ENCODE measurements around the gene MAU2. TPM values are rescaled to one million over a fixed set of nuclear protein-coding genes. Genes with fewer than 3 reads are reported as not detected.

Gene MAU2
- polyA plus RNA-seq, 1 donor from 2014 or later: 48.3 TPM

GRCh38 chr19:19274716-19275565, 45.7 kb upstream of the MAU2 start:
- Histone ChIP-seq H3K4me3 (ENCODE audit: low read length) (no peak overlapping the region), H3K27ac (ENCODE audit: low read length) (no peak overlapping the region), H3K36me3 (ENCODE audit: insufficient read depth, low read length) (no peaks in the 10 kb centered on the region), H3K9me3 (ENCODE audit: low read length) (no peaks in the 10 kb centered on the region), H2AFZ (ENCODE audit: low read depth, low read length) (no peak overlapping the region), H3K9ac (ENCODE audit: low read length) (no peak overlapping the region), H3K27me3 (ENCODE audit: insufficient read depth, low read depth, low read length) (no peaks in the 10 kb centered on the region), H4K20me1 (ENCODE audit: insufficient read depth) (no peaks in the 10 kb centered on the region), H3F3A (ENCODE audit: insufficient read depth, low read length, poor library complexity, severe bottlenecking) (no peaks in the 10 kb centered on the region), H3K4me2 (ENCODE audit: low read length) (no peak overlapping the region), H3K79me2 (replicated peaks; ENCODE audit: insufficient read depth, low read length) (no peaks in the 10 kb centered on the region), H3K9me2 (ENCODE audit: insufficient read depth, low read length) (no peaks in the 10 kb centered on the region)
- TF ChIP-seq TAF1 (IDR thresholded peaks at IDR 0.05; ENCODE audit: low read depth): no peak
- TF ChIP-seq, protein P1, sequence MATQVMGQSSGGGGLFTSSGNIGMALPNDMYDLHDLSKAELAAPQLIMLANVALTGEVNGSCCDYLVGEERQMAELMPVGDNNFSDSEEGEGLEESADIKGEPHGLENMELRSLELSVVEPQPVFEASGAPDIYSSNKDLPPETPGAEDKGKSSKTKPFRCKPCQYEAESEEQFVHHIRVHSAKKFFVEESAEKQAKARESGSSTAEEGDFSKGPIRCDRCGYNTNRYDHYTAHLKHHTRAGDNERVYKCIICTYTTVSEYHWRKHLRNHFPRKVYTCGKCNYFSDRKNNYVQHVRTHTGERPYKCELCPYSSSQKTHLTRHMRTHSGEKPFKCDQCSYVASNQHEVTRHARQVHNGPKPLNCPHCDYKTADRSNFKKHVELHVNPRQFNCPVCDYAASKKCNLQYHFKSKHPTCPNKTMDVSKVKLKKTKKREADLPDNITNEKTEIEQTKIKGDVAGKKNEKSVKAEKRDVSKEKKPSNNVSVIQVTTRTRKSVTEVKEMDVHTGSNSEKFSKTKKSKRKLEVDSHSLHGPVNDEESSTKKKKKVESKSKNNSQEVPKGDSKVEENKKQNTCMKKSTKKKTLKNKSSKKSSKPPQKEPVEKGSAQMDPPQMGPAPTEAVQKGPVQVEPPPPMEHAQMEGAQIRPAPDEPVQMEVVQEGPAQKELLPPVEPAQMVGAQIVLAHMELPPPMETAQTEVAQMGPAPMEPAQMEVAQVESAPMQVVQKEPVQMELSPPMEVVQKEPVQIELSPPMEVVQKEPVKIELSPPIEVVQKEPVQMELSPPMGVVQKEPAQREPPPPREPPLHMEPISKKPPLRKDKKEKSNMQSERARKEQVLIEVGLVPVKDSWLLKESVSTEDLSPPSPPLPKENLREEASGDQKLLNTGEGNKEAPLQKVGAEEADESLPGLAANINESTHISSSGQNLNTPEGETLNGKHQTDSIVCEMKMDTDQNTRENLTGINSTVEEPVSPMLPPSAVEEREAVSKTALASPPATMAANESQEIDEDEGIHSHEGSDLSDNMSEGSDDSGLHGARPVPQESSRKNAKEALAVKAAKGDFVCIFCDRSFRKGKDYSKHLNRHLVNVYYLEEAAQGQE (IDR thresholded peaks at IDR 0.05; ENCODE audit: borderline replicate concordance): no peak
- TF ChIP-seq CTCF (IDR thresholded peaks at IDR 0.05; ENCODE audit: poor library complexity, severe bottlenecking): no peak
- no peak for TF ChIP-seq EZH2 (IDR thresholded peaks at IDR 0.05; ENCODE audit: borderline replicate concordance, insufficient read depth, low read length, poor library complexity, severe bottlenecking)
- TF ChIP-seq EP300 (conservative IDR thresholded peaks at IDR 0.05; ENCODE audit: poor library complexity, severe bottlenecking): no peak
- no peak for TF ChIP-seq POLR2AphosphoS5 (IDR thresholded peaks at IDR 0.05)
- no peak for TF ChIP-seq MXI1 (conservative IDR thresholded peaks at IDR 0.05; ENCODE audit: poor library complexity, severe bottlenecking)

- Histone ChIP-seq H3F3A (ENCODE audit: insufficient read depth, low read length, poor library complexity, severe bottlenecking) (no peaks in the 10 kb centered on the region), H3K79me2 (replicated peaks; ENCODE audit: insufficient read depth, low read length) (no peaks in the 10 kb centered on the region), H3K9ac (ENCODE audit: low read length) (no peak overlapping the region), H2AFZ (ENCODE audit: low read depth, low read length) (no peak overlapping the region), H3K4me3 (ENCODE audit: low read length) (no peak overlapping the region), H3K9me2 (ENCODE audit: insufficient read depth, low read length) (no peaks in the 10 kb centered on the region), H3K27me3 (ENCODE audit: insufficient read depth, low read depth, low read length) (no peaks in the 10 kb centered on the region), H4K20me1 (ENCODE audit: insufficient read depth) (no peaks in the 10 kb centered on the region), H3K9me3 (ENCODE audit: low read length) (no peaks in the 10 kb centered on the region), H3K27ac (ENCODE audit: low read length) (no peak overlapping the region), H3K4me2 (ENCODE audit: low read length) (no peak overlapping the region), H3K36me3 (ENCODE audit: insufficient read depth, low read length) (no peaks in the 10 kb centered on the region)
- no peak for TF ChIP-seq MXI1 (conservative IDR thresholded peaks at IDR 0.05; ENCODE audit: poor library complexity, severe bottlenecking)
- no peak for TF ChIP-seq SMC3 (conservative IDR thresholded peaks at IDR 0.05; ENCODE audit: poor library complexity)
- no peak for TF ChIP-seq CTCF (IDR thresholded peaks at IDR 0.05; ENCODE audit: poor library complexity, severe bottlenecking)
- no peak for TF ChIP-seq TAF1 (IDR thresholded peaks at IDR 0.05; ENCODE audit: low read depth)
- no peak for TF ChIP-seq EZH2 (IDR thresholded peaks at IDR 0.05; ENCODE audit: borderline replicate concordance, insufficient read depth, low read length, poor library complexity, severe bottlenecking)
- TF ChIP-seq, protein P1 (IDR thresholded peaks at IDR 0.05; ENCODE audit: borderline replicate concordance): no peak
- no peak for TF ChIP-seq EP300 (conservative IDR thresholded peaks at IDR 0.05; ENCODE audit: poor library complexity, severe bottlenecking)
- TF ChIP-seq POLR2AphosphoS5 (IDR thresholded peaks at IDR 0.05): no peak
- TF ChIP-seq RAD21 (conservative IDR thresholded peaks at IDR 0.05): no peak
Observed at GRCh38 chr19:19276386-19276785, 44.2 kb upstream of the MAU2 start.
